Panc1 (cell line): ENCODE measurements around the gene ZNF552. TPM values are rescaled to one million over a fixed set of nuclear protein-coding genes. Genes with fewer than 3 reads are reported as not detected.
"Not testable (repeated sequence)": the region's sequence is repeated elsewhere in the genome, so short reads cannot be mapped to it uniquely, and the experiment has no call there.

ENCODE experiments used
- ATAC-seq: fragments of 200-7000 bp; cut with Tn5 transposase; 2 replicates; pipeline ENCODE4 v1.9.1; 2020; ENCODE audit warnings: mild to moderate bottlenecking, moderate library complexity
- BruUV-seq: library from RNA; stranded (reverse); fragments of 400-500 nt; replicated peaks from 2 replicates; lab custom pipeline; 2021; lab: Mats Ljungman, UMichigan
- CTCF ChIA-PET: fragments of 300-600 bp; sonication (Branson Sonifier 250); formaldehyde crosslinking; loops from one replicate; lab custom pipeline; 2022; ENCODE audit warnings: antibody characterized with exemption; lab: Charles Lee
- POLR2A ChIA-PET: fragments of 300-600 bp; sonication (Branson Sonifier 250); formaldehyde crosslinking; loops from one replicate; lab custom pipeline; 2022; ENCODE audit warnings: antibody characterized with exemption; lab: Charles Lee
- DNase-seq: peaks from one replicate; pipeline ENCODE4 v3.0.0-alpha.2; 2010; ENCODE audit warnings: low read depth, low spot score
- H3K27ac ChIP-seq: 2 replicates; pipeline ENCODE4 v1.5.1; 2011; ENCODE audit warnings: mild to moderate bottlenecking, low read length, inconsistent platforms
- H3K27me3 ChIP-seq: fragments of 200-500 bp; sonication (Bioruptor generic); 2 replicates; pipeline ENCODE4 v1.6.0; 2014; ENCODE audit warnings: low read length, inconsistent platforms; ENCODE audit not compliant: control insufficient read depth, insufficient read depth
- H3K36me3 ChIP-seq: fragments of 200-500 bp; sonication (Bioruptor generic); 2 replicates; pipeline ENCODE4 v1.5.1; 2014; ENCODE audit warnings: inconsistent platforms, mild to moderate bottlenecking, low read length, moderate library complexity; ENCODE audit not compliant: control insufficient read depth, insufficient read depth
- H3K4me1 ChIP-seq: 2 replicates; pipeline ENCODE4 v1.5.1; 2011; ENCODE audit warnings: inconsistent platforms, mild to moderate bottlenecking, low read length, moderate library complexity; ENCODE audit not compliant: control insufficient read depth, insufficient read depth
- H3K4me3 ChIP-seq, 2 experiments: 2 replicates each; pipeline ENCODE4 v1.5.1; 2011 to 2012; ENCODE audit warnings: low read depth in 2 of 2, low read length in 2 of 2, mild to moderate bottlenecking in 2 of 2, inconsistent platforms in 1 of 2, moderate library complexity in 1 of 2
- H3K9me3 ChIP-seq: fragments of 200-500 bp; sonication (Bioruptor generic); 2 replicates; pipeline ENCODE4 v1.5.1; 2014; ENCODE audit warnings: low read depth, mild to moderate bottlenecking, inconsistent platforms, low read length, moderate library complexity; ENCODE audit not compliant: control insufficient read depth, insufficient read depth
- POLR2AphosphoS5 ChIP-seq: IDR thresholded peaks from 2 replicates; pipeline ENCODE4 v1.6.1; 2012; ENCODE audit warnings: mild to moderate bottlenecking, low read depth, low read length, moderate library complexity
- SIN3A ChIP-seq: IDR thresholded peaks from 2 replicates; pipeline ENCODE4 v1.6.1; 2012; ENCODE audit warnings: low read depth, mild to moderate bottlenecking, low read length, moderate library complexity, borderline replicate concordance; ENCODE audit not compliant: insufficient read depth
- TCF7L2 ChIP-seq: IDR thresholded peaks from 2 replicates; pipeline ENCODE4 v1.6.1; 2011; ENCODE audit warnings: mild to moderate bottlenecking, low read depth, low read length, inconsistent platforms
- in situ Hi-C: cut with HindIII; loops from 2 replicates; pipeline ENCODE4 v1.10.0; 2016; ENCODE audit warnings: low sequenced_read_pairs, low pct_unique_long_range_greater_than_20kb
- intact Hi-C: fragments of 100-400 bp; cut with micrococcal nuclease; formaldehyde crosslinking; loops from one replicate; pipeline ENCODE4 v1.10.0; 2022; ENCODE audit not compliant: unreplicated experiment
- total RNA-seq: library from RNA; stranded (reverse); gene quantifications from one replicate; pipeline ENCODE4 v1.2.1, GENCODE V29; 2021; ENCODE audit not compliant: unreplicated experiment
- TF ChIP-seq, protein P1 (sequence below): fragments of 450-650 bp; IDR thresholded peaks from 2 replicates; pipeline ENCODE4 v1.5.1; 2017; ENCODE audit warnings: mild to moderate bottlenecking
- TF ChIP-seq, protein P2 (sequence below), 2 experiments: IDR thresholded peaks; 2 replicates each; pipeline ENCODE4 v1.6.1; 2011 to 2012; ENCODE audit warnings: low read depth in 2 of 2, control low read depth in 1 of 2, low read length in 1 of 2, mild to moderate bottlenecking in 1 of 2, moderate library complexity in 1 of 2; ENCODE audit not compliant: insufficient read depth in 1 of 2

Gene ZNF552
- total RNA-seq, 1 experiment from 2014 or later: 7.5 TPM

DNA sequence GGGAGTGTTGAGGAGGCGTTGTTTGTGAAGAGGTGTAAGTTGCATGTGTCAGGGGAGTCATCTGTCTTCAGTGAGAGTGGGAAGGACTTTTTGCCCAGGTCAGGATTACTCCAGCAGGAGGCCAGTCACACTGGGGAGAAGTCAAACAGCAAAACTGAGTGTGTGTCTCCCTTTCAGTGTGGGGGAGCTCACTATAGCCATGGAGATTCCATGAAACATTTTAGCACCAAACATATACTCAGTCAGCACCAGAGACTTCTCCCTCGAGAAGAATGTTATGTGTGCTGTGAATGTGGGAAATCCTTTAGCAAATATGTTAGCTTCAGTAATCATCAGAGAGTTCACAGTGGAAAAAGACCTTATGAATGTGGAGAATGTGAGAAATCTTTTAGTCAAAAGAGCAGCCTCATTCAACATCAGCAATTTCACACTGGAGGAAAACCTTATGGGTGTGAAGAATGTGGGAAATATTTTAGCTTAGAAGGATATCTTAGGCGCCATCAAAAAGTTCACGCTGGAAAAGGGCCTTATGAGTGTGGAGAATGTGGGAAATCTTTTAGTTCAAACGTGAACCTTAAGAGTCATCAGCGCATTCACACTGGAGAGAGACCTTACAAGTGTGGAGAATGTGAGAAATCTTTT lies 26.5 kb upstream of the ZNF552 start:
- CTCF ChIA-PET: no interaction called here
- POLR2A ChIA-PET: no interaction called here
- TF ChIP-seq SIN3A: no peak
- TF ChIP-seq, protein P1, sequence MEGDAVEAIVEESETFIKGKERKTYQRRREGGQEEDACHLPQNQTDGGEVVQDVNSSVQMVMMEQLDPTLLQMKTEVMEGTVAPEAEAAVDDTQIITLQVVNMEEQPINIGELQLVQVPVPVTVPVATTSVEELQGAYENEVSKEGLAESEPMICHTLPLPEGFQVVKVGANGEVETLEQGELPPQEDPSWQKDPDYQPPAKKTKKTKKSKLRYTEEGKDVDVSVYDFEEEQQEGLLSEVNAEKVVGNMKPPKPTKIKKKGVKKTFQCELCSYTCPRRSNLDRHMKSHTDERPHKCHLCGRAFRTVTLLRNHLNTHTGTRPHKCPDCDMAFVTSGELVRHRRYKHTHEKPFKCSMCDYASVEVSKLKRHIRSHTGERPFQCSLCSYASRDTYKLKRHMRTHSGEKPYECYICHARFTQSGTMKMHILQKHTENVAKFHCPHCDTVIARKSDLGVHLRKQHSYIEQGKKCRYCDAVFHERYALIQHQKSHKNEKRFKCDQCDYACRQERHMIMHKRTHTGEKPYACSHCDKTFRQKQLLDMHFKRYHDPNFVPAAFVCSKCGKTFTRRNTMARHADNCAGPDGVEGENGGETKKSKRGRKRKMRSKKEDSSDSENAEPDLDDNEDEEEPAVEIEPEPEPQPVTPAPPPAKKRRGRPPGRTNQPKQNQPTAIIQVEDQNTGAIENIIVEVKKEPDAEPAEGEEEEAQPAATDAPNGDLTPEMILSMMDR: no peak
- no peak for TF ChIP-seq POLR2AphosphoS5
- TF ChIP-seq TCF7L2: no peak
- TF ChIP-seq, protein P2, sequence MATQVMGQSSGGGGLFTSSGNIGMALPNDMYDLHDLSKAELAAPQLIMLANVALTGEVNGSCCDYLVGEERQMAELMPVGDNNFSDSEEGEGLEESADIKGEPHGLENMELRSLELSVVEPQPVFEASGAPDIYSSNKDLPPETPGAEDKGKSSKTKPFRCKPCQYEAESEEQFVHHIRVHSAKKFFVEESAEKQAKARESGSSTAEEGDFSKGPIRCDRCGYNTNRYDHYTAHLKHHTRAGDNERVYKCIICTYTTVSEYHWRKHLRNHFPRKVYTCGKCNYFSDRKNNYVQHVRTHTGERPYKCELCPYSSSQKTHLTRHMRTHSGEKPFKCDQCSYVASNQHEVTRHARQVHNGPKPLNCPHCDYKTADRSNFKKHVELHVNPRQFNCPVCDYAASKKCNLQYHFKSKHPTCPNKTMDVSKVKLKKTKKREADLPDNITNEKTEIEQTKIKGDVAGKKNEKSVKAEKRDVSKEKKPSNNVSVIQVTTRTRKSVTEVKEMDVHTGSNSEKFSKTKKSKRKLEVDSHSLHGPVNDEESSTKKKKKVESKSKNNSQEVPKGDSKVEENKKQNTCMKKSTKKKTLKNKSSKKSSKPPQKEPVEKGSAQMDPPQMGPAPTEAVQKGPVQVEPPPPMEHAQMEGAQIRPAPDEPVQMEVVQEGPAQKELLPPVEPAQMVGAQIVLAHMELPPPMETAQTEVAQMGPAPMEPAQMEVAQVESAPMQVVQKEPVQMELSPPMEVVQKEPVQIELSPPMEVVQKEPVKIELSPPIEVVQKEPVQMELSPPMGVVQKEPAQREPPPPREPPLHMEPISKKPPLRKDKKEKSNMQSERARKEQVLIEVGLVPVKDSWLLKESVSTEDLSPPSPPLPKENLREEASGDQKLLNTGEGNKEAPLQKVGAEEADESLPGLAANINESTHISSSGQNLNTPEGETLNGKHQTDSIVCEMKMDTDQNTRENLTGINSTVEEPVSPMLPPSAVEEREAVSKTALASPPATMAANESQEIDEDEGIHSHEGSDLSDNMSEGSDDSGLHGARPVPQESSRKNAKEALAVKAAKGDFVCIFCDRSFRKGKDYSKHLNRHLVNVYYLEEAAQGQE (IDR thresholded peaks at IDR 0.05; ENCODE audit: insufficient read depth in 1 of 2, low read depth in 2 of 2, low read length in 1 of 2): no peak
- in situ Hi-C loops (no loop called here), intact Hi-C loops (no loop called here)
- Histone ChIP-seq H3K4me3 (no peak overlapping the region), H3K27ac (no peak overlapping the region), H3K27me3 (no peaks in the 10 kb centered on the region), H3K9me3 (no peaks in the 10 kb centered on the region), H3K4me1 (no peaks in the 10 kb centered on the region), H3K36me3 (no peaks in the 10 kb centered on the region; the same call in 1 of the 2 replicates)
- BruUV-seq: no TSS peak
- ATAC-seq (no peak), DNase-seq (no peak)

DNA sequence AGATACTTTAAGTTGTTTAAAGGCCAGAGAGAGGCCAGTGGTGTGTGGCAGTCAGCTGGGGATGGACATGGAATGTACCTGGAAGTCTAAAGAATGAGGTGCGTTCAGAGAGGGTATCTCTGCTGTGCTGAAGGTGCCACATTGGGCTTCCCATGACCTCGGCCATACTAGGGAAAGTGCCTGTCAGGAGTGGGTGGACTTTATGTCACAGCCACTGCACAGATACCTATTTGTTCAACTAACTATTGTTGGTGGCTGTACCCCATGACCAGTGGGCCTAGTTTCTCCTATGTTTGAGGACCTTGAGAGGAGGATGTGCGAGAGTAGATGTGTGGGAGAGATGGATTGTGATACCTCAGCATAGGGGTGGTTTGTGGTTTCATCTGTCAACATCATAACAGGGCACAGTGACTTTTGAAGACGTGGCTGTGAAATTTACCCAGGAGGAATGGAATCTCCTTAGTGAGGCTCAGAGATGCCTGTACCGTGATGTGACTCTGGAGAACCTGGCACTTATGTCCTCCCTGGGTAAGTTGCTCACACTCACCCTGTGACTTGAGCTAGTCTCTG lies 24.0 kb upstream of the ZNF552 start:
- DNase-seq, in situ Hi-C loops, BruUV-seq, POLR2A ChIA-PET, H3K27ac ChIP-seq, ATAC-seq, CTCF ChIA-PET, intact Hi-C loops, H3K9me3 ChIP-seq, H3K27me3 ChIP-seq, H3K4me1 ChIP-seq, H3K4me3 ChIP-seq, H3K36me3 ChIP-seq: not testable (repeated sequence)

DNA sequence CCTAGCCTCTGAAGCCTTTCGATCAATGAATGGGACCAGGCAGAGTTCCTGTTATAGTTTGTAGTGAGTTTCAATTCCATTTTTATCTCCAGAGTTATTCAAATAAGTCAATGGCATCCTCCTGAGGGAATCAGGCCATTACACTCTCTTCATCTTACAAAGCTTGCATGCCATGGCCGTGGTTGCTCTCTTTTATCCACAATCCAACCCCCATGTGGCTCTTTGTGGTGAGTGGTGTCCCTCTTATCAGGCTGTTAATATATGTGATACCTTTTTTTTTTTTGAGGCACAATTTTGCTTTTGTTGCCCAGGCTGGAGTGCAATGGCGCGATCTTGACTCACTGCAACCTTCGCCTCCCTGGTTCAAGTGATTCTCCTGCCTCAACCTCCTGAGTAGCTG lies 22.3 kb upstream of the ZNF552 start:
- H3K27ac ChIP-seq, CTCF ChIA-PET, intact Hi-C loops, in situ Hi-C loops, H3K9me3 ChIP-seq, H3K36me3 ChIP-seq, H3K4me1 ChIP-seq, BruUV-seq, H3K4me3 ChIP-seq, ATAC-seq, H3K27me3 ChIP-seq, DNase-seq, POLR2A ChIA-PET: not testable (repeated sequence)
